HepG2 (cell line): ENCODE results near the gene PCDHB9. TPM values are rescaled to one million over a fixed set of nuclear protein-coding genes. Genes with fewer than 3 reads are reported as not detected.
A peak's percentile ranks its signal among the peaks of the same experiment; 100 is the strongest.
"Not testable (repeated sequence)": the region's sequence is repeated elsewhere in the genome, so short reads cannot be mapped to it uniquely, and the experiment has no call there.

ENCODE experiments used
- ATAC-seq: fragments of 200-7000 bp; cut with Tn5 transposase; 3 replicates; pipeline ENCODE4 v1.9.1; 2020; ENCODE audit warnings: mild to moderate bottlenecking, moderate library complexity
- BruUV-seq: library from RNA; stranded (reverse); fragments of 400-500 nt; replicated peaks from 2 replicates; lab custom pipeline; 2021; lab: Mats Ljungman, UMichigan
- CTCF ChIA-PET: fragments of 300-600 bp; formaldehyde crosslinking; extraction: SDS; loops from one replicate; lab custom pipeline; 2021; ENCODE audit warnings: low total read pairs, inconsistent platforms, low intra/inter-chr PET ratio; lab: Yijun Ruan, JAX
- POLR2A ChIA-PET: fragments of 350-600 bp; sonication (Branson Sonifier 250); formaldehyde crosslinking; loops from one replicate; lab custom pipeline; 2020; ENCODE audit warnings: antibody characterized with exemption, inconsistent platforms; lab: Yijun Ruan, JAX
- DNase-seq: peaks from one replicate; pipeline ENCODE4 v3.0.0-alpha.2; 2015; ENCODE audit warnings: low spot score
- FAIRE-seq: peaks from 3 replicates; lab custom pipeline; 2011; peaks lifted over from hg19 to GRCh38; lab: Jason Lieb, UNC
- H2AFZ ChIP-seq: one replicate; pipeline ENCODE4 v1.6.1; 2011; ENCODE audit warnings: low read length, inconsistent platforms
- H3K27ac ChIP-seq: fragments of 300-600 bp; 3 replicates; pipeline ENCODE4 v1.8.0; 2011; ENCODE audit warnings: mixed run types, mild to moderate bottlenecking, mixed read lengths, low read length, inconsistent platforms; ENCODE audit not compliant: insufficient read depth; ENCODE audit errors: extremely low read length
- H3K27me3 ChIP-seq, 2 experiments: fragments of 200-600 bp in 1 of 2; 2 replicates in 1 of 2; 3 replicates in 1 of 2; pipeline versions ENCODE4 v1.6.0 to v1.8.0; 2011; ENCODE audit warnings: low read length in 2 of 2, mild to moderate bottlenecking in 2 of 2, moderate library complexity in 2 of 2, inconsistent platforms in 1 of 2; ENCODE audit not compliant: insufficient read depth in 2 of 2, control insufficient read depth in 1 of 2
- H3K36me3 ChIP-seq, 2 experiments: fragments of 200-600 bp in 1 of 2; replicated peaks in 1 of 2; 2 replicates in 1 of 2; 3 replicates in 1 of 2; pipeline versions ENCODE4 v1.5.1 to v1.8.0; 2011; ENCODE audit warnings: low read length in 2 of 2, inconsistent platforms in 1 of 2; ENCODE audit not compliant: insufficient read depth in 2 of 2, control insufficient read depth in 1 of 2
- H3K4me1 ChIP-seq: 2 replicates; pipeline ENCODE4 v1.5.1; 2012; ENCODE audit warnings: low read length, inconsistent platforms; ENCODE audit not compliant: insufficient read depth
- H3K4me2 ChIP-seq: 2 replicates; pipeline ENCODE4 v1.6.0; 2011; ENCODE audit warnings: low read depth, low read length, inconsistent platforms
- H3K4me3 ChIP-seq, 3 experiments: fragments of 200-600 bp in 1 of 3; sonication (generic), shearing (Covaris generic) in 1 of 3; replicated peaks in 1 of 3; 2 replicates each; pipeline ENCODE4 v1.5.1; 2011 to 2016; ENCODE audit warnings: low read length in 3 of 3, inconsistent platforms in 2 of 3, low read depth in 2 of 3, mild to moderate bottlenecking in 2 of 3, control low read depth in 1 of 3, mixed read lengths in 1 of 3; ENCODE audit not compliant: insufficient read depth in 1 of 3
- H3K79me2 ChIP-seq: one replicate; pipeline ENCODE4 v1.6.1; 2011; ENCODE audit warnings: low read length, inconsistent platforms; ENCODE audit not compliant: insufficient read depth
- H3K9ac ChIP-seq: 2 replicates; pipeline ENCODE4 v1.6.0; 2011; ENCODE audit warnings: mild to moderate bottlenecking, low read depth, low read length, inconsistent platforms; ENCODE audit not compliant: insufficient read depth
- H3K9me3 ChIP-seq: 2 replicates; pipeline ENCODE4 v1.5.1; 2012; ENCODE audit warnings: mild to moderate bottlenecking, low read length
- H4K20me1 ChIP-seq: 2 replicates; pipeline ENCODE4 v1.6.0; 2011; ENCODE audit warnings: inconsistent platforms, mild to moderate bottlenecking, low read length, moderate library complexity; ENCODE audit not compliant: insufficient read depth
- ATF3 ChIP-seq: sonication (generic); formaldehyde crosslinking; IDR thresholded peaks from 2 replicates; pipeline ENCODE4 v1.4.0; 2020; ENCODE audit warnings: missing genetic modification reagents
- ELF1 ChIP-seq: sonication (generic); formaldehyde crosslinking; IDR thresholded peaks from 2 replicates; pipeline ENCODE4 v1.4.0; 2020; ENCODE audit warnings: missing genetic modification reagents
- HMGXB3 ChIP-seq: sonication (generic); formaldehyde crosslinking; IDR thresholded peaks from 2 replicates; pipeline ENCODE4 v1.4.0; 2020; ENCODE audit warnings: missing genetic modification reagents, borderline replicate concordance
- PAX8 ChIP-seq: sonication (generic); formaldehyde crosslinking; IDR thresholded peaks from 2 replicates; pipeline ENCODE4 v1.8.0; 2022; ENCODE audit warnings: mild to moderate bottlenecking, missing genetic modification reagents, borderline replicate concordance
- ZNF552 ChIP-seq: sonication (generic); formaldehyde crosslinking; IDR thresholded peaks from 2 replicates; pipeline ENCODE4 v1.9.0; 2022; ENCODE audit warnings: missing genetic modification reagents, mild to moderate bottlenecking, borderline replicate concordance
- WGBS: methylation state at CpG from one replicate; pipeline ENCODE4 v1.1.6; 2017; ENCODE audit warnings: low lambda C conversion rate; 5-methylcytosine and 5-hydroxymethylcytosine counted together
- in situ Hi-C: cut with HindIII; loops from 2 replicates; pipeline ENCODE4 v1.10.0; 2017; ENCODE audit warnings: low pct_unique_long_range_greater_than_20kb; ENCODE audit not compliant: extremely low pct_ligation_motif_present
- intact Hi-C: fragments of 100-400 bp; cut with micrococcal nuclease; formaldehyde crosslinking; loops from one replicate; pipeline ENCODE4 v1.10.0; 2022; ENCODE audit not compliant: unreplicated experiment
- polyA plus RNA-seq, 8 experiments: library from polyadenylated mRNA; depleted of rRNA in 3 of 8; stranded (reverse) in 7 of 8; unstranded in 1 of 8; fragments of >200 nt; fragmentation: Illumina TruSeq in 4 of 8; extraction: Trizol in 4 of 8; gene quantifications; 2 replicates each; pipeline versions ENCODE4 v1.2.1 to v1.2.3, GENCODE V29; 2011 to 2016; ENCODE audit warnings: low read depth in 4 of 8, missing spikeins in 1 of 8, mixed read lengths in 1 of 8; ENCODE audit not compliant: insufficient read depth in 1 of 8
- total RNA-seq, 5 experiments: library from RNA; depleted of rRNA; stranded (reverse); fragments of >200 nt; fragmentation: Illumina TruSeq; extraction: Trizol; gene quantifications; 2 replicates each; pipeline ENCODE4 v1.2.3, GENCODE V29; 2016; ENCODE audit warnings: low read depth in 1 of 5

The PCDHB9 gene
- total and polyA plus RNA-seq, 2 of the 13 experiments (the other 11 are each of a cell fraction or from before 2014, with no cell fraction given): 0.17 to 0.18 TPM

GRCh38 chr5:141186897-141187512 lies at the start of gene PCDHB9 (continued):
- TF ChIP-seq ATF3 (CRISPR knock-in tag): no peak
- no peak for TF ChIP-seq HMGXB3 (CRISPR knock-in tag)
- TF ChIP-seq ELF1 (CRISPR knock-in tag): peak; percentile 12; the same call in 1 of the 2 replicates
- TF ChIP-seq PAX8 (CRISPR knock-in tag): no peak
- no peak for TF ChIP-seq ZNF552 (CRISPR knock-in tag)

GRCh38 chr5:141137346-141137745 lies 49.6 kb upstream of the PCDHB9 start:
- FAIRE-seq, H3K27me3 ChIP-seq, H3K9ac ChIP-seq, in situ Hi-C loops, BruUV-seq, H3K27ac ChIP-seq, intact Hi-C loops, H3K79me2 ChIP-seq, POLR2A ChIA-PET, H3K9me3 ChIP-seq, H3K4me3 ChIP-seq, H3K4me1 ChIP-seq, DNase-seq, H3K4me2 ChIP-seq, H3K36me3 ChIP-seq, H2AFZ ChIP-seq, H4K20me1 ChIP-seq, ATAC-seq, CTCF ChIA-PET: not testable (repeated sequence)
- WGBS: 29% methylated on average over 7 of the region's 34 CpGs
